ENCODE measurements around the gene ANXA9.

- TF ChIP-seq EZH2 (IDR thresholded peaks at IDR 0.05; ENCODE audit: insufficient read depth, low read length) (no peak), CTCF (IDR thresholded peaks at IDR 0.05; ENCODE audit: insufficient read depth, low read depth, low read length) (no peak)
Measured at GRCh38 chr1:151037032-151037431, 54.9 kb downstream of the ANXA9 start.

All from astrocyte (in vitro differentiated cells and primary cell).